Measurements from ENCODE around the gene TGM3.
A peak's percentile ranks its signal among the peaks of the same experiment; 100 is the strongest.

Gene TGM3

GRCh38 chr20:2273634-2274302 is 22.0 kb upstream of the TGM3 start:
- no peak for TF ChIP-seq CTCF (conservative IDR thresholded peaks at IDR 0.05; ENCODE audit: low read depth, low read length)
- no peak overlapping the region for H3K4me3 ChIP-seq (ENCODE audit: low read length)
- DNase-seq (ENCODE audit: low read depth), result no peak

GRCh38 chr20:2276015-2276414 is 19.8 kb upstream of the TGM3 start:
- no peak for DNase-seq (ENCODE audit: low read depth)
- no peak for TF ChIP-seq CTCF (conservative IDR thresholded peaks at IDR 0.05; ENCODE audit: low read depth, low read length)
- H3K4me3 ChIP-seq (ENCODE audit: low read length), result no peak overlapping the region

DNA sequence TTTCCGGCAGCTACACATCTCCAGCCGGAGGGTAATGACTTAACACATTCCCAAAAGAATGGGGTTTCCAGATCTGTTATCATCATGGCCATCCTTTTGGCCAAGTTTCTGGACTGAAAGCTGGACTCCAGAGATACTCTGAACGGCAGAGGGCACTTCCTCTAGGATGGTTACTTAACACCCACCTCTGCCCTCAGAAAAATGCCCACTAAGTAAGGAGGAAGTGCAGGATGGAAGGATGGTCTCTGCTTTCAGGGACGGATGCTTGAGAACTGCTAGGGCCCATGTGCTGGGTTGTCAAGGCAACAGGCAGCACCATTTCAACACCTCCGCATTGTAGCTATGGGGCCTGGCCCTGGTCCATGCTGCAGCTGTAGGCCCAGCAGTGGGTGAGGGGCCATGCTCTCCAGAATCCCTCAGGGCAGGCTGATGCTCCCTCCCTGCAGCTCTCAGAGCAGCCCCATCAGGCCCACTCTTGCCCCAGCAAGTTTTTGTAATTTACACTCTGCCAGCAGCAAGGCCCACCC is 16.5 kb upstream of the TGM3 start:
- DNase-seq (ENCODE audit: low read depth), result no peak
- TF ChIP-seq CTCF (conservative IDR thresholded peaks at IDR 0.05; ENCODE audit: low read depth, low read length), result no peak
- no peak overlapping the region for H3K4me3 ChIP-seq (ENCODE audit: low read length)

GRCh38 chr20:2280082-2280481 is 15.7 kb upstream of the TGM3 start:
- no peak for TF ChIP-seq CTCF (conservative IDR thresholded peaks at IDR 0.05; ENCODE audit: low read depth, low read length)
- no peak overlapping the region for H3K4me3 ChIP-seq (ENCODE audit: low read length)
- no peak for DNase-seq (ENCODE audit: low read depth)

DNA sequence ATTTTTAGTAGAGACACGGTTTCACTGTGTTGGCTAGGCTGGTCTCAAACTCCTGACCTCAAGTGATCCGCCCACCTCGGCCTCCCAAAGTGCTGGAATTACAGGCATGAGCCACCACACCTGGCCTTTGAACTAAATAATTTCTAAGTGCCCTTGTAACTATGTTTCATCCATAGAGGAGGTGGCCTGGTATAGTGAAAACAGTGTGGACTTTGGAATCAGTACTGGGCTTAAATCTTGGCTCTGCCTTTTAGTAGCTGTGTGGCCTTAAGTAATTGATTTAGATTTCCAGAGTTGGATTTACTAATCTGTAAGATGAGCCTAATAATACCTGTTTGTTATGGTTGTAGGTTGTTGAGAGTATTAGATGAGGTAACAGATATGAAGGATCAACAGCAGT is 14.2 kb upstream of the TGM3 start:
- TF ChIP-seq CTCF (conservative IDR thresholded peaks at IDR 0.05; ENCODE audit: low read depth, low read length), result no peak
- no peak for DNase-seq (ENCODE audit: low read depth)
- no peak overlapping the region for H3K4me3 ChIP-seq (ENCODE audit: low read length)

DNA sequence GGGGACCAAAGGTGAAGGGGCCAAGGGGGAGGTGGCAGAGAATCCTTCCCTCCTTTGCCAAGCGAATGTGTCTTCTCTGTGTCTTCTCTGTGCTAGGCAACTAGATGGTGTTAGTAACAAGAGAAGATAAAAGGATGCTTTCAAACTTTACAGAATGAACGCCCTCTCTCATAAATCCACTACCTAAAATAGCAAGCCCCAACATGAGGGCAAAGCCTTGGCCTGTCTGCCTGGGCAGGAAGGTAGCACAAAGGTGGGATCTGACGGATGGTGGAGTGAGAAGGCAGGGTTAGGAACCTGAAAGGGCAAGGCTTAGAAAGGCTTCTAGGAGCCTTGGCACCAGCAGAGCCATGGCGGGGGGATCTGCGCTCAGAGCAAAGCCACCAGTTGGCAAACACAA is 13.6 kb upstream of the TGM3 start:
- no peak overlapping the region for H3K4me3 ChIP-seq (ENCODE audit: low read length)
- no peak for TF ChIP-seq CTCF (conservative IDR thresholded peaks at IDR 0.05; ENCODE audit: low read depth, low read length)
- no peak for DNase-seq (ENCODE audit: low read depth)

DNA sequence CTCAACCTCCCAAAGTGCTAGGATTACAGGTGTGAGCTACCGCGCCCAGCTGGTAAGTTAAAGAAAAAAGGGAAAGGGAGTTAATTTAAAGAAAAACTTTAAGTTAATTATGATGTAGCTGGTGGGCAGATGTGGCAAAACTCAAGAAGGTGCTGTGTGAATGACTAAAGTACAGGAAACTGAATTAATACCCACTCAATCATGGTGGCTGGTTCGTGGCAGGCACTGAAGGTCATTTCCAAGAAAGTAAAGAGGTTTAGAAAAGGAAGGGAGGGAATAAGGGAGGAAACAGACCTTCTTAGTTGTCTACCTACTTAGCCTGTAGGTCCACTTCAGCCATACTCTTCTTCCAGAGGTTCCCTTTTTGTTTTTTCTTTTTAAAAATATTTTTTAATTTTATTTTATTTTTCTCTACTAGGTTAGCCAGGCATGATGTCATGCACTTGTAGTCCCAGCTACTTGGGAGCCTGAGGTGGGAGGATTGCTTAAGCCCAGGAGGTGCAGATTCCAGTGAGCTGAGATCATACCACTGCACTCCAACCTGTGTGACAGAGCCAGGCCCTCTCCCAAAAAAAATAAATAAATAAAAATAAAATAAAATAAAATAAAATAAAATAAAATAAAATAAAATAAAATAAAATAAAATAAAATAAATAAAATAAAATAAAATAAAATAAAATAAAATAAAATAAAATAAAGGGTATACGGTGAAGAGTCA is 11.9 kb upstream of the TGM3 start:
- H3K4me3 ChIP-seq (ENCODE audit: low read length), result no peak overlapping the region
- no peak for TF ChIP-seq CTCF (conservative IDR thresholded peaks at IDR 0.05; ENCODE audit: low read depth, low read length)
- peak; percentile 43 for DNase-seq (ENCODE audit: low read depth)

All from retinal pigment epithelial cell (primary cell).